ENCODE measurements around the gene KCNN3.
A peak's percentile ranks its signal among the peaks of the same experiment; 100 is the strongest.
"Not testable (repeated sequence)": the region's sequence is repeated elsewhere in the genome, so short reads cannot be mapped to it uniquely, and the experiment has no call there.

KCNN3 gene

DNA sequence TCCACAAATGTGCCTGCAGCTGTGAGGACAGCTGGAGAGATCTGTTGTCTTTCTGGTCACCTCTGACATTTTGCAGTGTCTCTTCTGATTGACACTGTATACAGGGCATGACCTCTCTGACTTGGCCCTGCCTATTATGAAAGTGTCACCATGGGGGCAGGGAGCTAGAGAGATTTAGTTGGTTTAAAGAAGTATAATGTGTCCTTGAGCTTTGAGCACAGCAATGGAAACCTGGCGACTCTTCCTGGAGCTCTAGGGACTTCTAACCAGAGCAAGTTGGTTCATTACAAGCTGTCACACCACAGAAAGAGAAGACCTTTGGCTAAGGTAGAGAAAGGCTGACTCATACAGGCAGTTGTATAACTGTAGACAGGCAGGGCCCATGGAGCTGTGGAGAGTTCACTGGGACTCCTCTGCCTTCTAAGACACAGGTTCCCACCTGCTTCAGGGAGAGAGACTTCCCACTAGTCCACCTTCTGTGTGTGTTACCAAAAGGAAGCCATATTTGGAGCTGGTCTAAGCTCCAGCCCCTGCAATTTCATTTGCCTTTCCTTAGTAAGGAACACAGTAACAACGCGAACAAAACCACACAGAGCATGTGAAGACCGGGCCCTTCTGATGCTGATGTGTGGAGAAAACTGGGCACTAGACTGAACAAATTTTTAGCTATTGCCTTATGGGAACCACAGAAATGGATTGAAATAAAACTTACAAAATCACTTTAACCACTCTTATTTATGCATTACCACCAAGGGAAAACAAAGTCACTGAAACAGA, 171.6 kb downstream of the KCNN3 start:
- no peak for DNase-seq (ENCODE audit: low read depth)

DNA sequence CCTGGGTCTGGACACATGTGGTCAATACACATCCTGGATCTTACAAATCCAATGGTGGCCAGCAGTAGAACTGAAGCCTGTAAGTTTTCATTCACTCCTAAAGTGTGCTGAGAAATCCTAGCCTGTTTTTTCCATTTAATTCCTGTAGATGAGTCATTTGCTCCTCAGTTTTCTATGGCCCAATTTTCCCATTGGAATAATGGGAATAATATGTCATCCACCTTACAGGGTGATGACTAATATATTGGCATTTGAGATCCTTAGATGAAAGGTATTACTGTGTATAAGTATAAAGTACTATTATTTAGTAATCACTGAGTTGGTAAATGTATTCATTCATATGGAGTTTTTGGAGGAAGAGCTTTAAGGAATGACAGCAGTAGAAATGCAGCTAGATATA, 172.4 kb downstream of the KCNN3 start:
- DNase-seq (ENCODE audit: low read depth), result no peak

DNA sequence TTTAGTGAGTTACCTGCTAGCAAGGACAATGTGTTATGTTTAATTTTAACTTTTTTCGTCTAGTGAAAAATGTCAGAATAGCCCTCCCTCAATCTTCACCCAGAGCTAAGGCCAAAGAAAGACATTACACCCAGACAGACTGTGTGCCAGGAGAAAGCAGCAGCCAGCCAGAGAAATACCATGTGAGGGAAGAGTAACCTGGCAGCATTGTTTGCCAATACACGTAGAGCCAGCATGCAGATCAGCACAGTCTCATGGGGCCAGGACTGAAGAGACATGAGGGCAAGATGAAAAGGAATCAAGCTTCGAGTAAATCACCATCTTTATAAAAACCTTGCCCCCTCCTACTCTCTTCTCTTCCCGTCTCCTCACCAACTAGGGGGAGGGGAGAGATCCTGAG, 173.6 kb downstream of the KCNN3 start:
- DNase-seq (ENCODE audit: low read depth), result no peak

DNA sequence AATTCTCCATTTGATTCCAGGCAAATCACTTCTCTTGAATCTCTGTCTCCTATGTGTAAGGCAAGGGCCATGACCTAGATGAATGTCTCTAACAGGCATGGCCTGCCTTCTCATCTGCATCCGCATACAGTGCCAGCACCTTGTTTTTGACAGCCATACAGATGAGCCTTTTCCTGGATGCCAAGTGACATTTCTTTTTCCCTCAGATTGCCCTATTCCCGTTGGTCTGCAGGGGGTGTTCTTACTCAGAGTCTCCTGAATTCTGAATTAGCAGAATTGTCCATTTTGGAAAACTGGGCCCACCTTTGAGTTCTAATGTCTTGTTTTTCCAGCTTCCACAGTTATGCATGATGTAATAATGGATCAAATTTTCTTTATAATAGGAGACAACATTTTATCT, 174.1 kb downstream of the KCNN3 start:
- DNase-seq (ENCODE audit: low read depth), result no peak

DNA sequence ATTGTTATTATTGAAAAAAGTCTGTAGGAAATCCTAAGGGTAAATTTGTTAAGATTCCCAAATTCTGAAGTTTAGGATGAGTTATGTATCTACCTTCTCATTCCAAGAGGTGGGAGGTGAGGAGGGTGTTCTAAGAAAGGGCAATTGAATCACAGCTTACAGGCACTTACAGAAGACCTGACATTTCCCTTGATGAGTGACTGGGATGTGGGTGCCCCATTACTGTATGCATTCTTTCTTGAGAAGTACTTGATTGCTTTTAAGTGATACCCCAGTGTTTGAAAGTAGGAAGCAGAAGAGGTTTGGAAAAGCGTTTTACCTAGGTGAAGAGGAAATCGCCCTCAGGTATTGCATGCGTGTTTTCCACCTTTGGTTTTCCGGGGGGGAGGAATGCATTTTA, 175.1 kb downstream of the KCNN3 start:
- no peak for DNase-seq (ENCODE audit: low read depth)

DNA sequence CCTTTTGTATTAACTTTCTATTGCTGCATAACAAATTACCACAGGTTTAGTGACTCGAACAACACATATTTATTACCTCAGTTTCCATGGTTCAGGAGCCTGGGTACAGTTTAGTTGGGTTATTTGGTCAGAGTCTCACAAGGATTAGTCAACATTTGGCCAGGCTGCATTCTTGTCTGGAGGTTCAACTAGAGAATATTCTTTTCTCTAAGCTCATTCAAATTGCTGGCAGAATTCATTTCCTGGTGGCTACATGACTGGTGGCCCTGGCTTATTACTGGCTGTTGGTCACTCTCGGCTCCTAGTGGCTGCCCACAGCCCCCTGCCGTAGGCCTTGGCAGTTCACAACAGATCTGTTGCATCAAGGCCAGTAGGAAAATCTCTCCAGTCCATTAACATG, 181.0 kb downstream of the KCNN3 start:
- DNase-seq (ENCODE audit: low read depth), result no peak

DNA sequence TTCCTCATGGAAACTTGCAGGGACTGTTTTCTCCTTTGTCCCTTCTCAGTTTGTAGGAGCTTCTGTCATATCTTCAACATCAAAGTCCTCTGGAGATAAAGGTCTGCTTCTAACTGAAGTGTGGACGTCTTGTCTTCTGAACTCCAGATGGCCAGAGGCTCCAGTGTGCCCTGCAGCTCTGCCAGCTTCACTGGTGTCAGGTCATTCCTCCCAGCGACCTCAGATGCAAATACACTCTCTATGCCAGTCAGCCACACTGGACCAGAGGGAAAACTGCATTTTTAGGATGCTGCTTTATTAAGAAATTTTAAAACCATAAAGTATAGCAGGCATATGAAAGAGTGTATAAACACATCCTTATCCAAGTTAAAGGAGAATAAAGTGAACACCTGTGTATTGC, 183.6 kb downstream of the KCNN3 start:
- DNase-seq (ENCODE audit: low read depth), result no peak

DNA sequence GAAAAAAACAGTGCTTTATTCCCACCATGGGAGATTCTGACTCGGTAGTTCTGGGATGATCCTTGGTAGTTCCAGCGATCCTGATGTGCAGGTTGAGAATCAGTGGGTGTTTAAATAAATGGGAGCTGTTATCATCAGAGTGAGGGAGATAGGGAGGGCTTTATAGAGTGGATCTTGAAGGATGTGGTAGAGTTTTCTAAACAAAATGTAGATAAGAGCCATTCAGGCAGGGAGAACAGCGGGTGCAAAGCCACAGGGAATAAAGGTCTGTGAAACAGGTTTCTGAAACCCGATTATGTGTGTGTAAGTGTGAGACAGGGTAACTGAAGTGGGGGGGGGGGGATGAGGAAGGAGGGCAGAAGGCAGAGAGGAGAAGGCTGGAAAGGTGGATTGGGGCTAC, 186.3 kb downstream of the KCNN3 start:
- DNase-seq (ENCODE audit: low read depth), result no peak

DNA sequence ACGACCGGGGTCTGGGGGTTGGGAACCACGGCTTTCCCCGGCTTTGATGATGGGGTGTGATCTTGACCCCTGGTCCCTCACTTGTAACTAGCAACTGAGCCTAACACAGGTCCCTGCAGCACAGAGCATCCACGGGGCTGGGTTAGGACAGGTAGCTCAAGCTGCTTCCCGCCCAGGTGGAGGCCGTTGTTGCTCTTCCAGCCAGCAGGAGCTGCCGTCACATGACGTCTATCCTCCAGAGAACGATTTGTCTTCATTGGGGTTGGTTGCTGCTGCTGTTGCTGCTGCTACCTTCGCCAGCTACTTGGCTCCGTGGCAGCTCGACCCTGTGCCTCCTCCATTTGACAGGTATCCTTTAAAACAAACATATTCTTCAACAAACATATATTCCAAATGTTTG, 187.8 kb downstream of the KCNN3 start:
- no peak for DNase-seq (ENCODE audit: low read depth)

DNA sequence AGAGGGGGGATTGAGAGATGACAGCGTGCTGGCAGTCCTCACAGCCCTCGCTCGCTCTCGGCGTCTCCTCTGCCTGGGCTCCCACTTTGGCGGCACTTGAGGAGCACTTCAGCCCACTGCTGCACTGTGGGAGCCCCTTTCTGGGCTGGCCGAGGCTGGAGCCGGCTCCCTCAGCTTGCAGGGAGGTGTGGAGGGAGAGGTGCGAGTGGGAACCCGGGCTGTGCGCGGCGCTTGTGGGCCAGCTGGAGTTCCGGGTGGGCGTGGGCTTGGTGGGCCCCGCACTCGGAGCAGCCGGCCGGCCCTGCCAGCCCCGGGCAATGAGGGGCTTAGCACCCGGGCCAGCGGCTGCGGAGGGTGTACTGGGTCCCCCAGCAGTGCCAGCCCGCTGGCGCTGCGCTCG, 192.2 kb downstream of the KCNN3 start:
- not testable (repeated sequence) for DNase-seq (ENCODE audit: low read depth)

DNA sequence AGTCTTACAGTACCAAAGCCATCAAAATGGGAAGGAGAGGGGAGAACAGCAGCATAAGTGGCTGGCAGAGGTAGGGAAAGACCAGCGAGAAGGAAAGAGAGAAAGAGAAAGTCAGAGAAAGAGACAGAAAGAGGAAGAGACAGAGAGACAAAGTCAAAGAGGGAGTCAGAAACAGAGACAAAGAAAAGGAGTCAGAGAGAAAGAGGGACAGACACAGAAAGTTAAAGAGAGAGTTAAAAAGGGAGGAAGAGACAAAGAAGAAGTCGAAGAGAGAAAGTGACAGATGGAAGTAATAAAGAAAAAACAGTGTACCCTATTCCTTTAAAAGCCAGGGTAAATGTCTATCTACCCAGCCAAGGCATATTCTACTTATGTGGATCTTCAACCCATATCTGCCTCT, 193.2 kb downstream of the KCNN3 start:
- DNase-seq (ENCODE audit: low read depth), result not testable (repeated sequence)

DNA sequence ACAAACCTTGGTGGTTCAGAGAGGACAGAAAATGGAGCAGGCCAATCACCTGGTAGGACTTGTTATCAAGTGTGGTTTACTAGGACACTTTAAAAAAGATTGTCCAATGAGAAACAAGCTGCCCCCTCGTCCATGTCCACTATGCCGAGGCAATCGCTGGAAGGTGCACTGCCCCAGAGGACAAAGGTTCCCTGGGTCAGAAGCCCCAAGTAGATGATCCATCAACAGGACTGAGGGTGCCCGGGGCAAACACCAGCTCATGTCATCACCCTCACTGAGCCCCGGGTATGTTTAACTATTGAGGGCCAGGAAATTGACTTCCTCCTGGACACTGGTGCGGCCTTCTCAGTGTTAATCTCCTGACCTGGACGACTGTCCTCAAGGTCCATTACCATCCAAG, 195.6 kb downstream of the KCNN3 start:
- not testable (repeated sequence) for DNase-seq (ENCODE audit: low read depth)

DNA sequence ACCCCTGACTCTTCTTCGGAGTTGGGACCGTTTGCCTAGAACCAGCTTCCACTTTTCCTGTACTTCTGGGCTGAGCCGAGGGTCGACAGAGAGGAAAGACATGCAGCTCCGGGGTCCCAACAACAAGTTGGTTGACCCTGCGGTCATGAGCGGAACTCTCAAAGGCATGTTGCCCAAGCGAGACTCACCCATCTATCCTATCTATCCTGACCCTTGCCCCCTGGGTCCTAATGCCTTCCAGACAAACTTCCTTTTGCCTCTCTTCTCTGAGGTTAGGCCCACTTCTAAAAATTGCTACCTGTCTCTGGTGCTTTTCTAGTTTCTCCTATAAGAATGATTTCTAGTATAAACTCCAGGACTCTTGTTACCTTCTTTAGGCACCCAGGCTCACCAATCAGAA, 197.8 kb downstream of the KCNN3 start:
- DNase-seq (ENCODE audit: low read depth), result not testable (repeated sequence)

DNA sequence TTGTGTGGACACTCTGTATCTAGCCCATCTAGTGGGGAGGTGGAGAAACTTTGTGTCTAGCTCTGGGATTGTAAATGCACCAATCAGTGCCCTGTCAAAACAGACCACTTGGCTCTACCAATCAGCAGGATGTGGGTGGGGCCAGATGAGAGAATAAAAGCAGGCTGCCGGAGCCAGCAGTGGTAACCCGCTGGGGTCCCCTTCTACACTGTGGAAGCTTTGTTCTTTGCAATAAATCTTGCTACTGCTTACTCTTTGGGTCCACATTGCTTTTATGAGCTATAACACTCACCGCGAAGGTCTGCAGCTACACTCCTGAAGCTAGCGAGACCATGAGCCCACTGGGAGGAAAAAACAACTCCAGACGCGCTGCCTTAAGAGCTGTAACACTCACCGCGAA, 198.7 kb downstream of the KCNN3 start:
- not testable (repeated sequence) for DNase-seq (ENCODE audit: low read depth)

DNA sequence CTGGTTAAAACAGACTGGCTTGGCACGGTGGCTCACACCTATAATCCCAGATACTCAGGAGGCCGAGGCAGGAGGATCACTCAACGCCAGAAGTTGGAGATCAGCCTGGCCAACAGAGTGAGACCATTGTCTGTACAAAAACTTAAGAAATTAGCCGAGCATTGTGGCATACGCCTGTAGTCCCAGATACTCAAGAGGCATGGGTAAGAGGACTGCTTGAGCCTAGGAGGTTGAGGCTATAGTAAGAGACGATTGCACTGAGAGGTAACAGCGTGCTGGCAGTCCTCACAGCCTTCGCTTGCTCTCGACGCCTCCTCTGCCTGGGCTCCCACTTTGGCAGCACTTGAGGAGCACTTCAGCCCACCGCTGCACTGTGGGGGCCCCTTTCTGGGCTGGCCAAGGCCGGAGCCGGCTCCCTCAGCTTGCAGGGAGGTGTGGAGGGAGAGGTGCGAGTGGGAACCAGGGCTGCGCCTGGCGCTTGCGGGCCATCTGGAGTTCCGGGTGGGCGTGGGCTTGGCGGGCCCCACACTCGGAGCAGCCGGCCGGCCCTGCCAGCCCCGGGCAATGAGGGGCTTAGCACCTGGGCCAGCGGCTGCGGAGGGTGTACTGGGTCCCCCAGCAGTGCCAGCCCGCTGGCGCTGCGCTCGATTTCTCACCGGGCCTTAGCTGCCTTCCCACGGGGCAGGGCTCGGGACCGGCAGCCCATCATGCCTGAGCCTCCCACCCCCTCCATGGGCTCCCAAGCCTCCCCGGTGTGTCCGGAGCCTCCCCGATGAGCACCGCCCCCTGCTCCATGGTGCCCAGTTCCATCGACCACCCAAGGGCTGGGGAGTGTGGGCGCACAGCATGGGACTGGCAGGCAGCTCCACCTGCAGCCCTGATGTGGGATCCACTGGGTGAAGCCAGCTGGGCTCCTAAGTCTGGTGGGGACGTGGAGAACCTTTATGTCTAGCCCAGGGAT, 199.5 kb downstream of the KCNN3 start:
- DNase-seq (ENCODE audit: low read depth), result not testable (repeated sequence)

DNA sequence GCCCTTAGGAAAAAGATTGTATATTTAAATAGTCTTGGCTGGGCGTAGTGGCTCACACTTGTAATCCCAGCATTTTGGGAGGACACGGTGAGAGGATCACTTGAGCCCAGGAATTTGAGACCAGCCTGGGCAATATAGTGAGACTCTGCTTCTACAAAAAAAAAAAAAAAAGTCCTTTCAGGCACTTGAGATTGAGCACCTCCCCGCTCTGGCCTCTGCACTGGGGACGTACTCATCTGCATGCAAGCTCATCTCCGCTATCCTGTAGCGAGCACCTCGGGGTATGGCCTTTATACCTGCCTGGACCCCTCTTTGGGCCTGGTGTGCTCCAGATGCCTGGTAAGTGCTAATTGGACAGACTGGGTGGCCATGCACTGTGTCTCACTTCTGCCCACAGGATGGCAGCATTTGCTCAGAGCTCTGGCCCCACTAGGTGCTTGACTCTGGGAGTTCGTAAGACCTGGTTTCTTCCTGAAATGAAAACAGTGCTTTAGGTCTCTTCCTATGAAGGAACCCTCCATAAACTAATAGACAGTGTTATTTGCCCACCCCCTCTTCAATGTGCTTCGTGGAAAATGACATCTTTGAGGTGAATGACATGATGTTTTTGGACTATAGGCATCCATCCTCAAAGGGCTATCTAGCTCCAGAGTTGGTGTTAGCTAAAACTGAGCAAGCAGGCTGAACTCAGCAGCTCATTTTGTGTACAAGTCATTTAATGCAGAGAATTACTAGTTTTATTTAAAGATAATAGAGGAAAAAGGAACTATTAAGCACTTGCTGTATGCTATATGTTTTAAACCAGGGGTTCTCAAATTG, 200.4 kb downstream of the KCNN3 start:
- DNase-seq (ENCODE audit: low read depth), result peak; percentile 54

DNA sequence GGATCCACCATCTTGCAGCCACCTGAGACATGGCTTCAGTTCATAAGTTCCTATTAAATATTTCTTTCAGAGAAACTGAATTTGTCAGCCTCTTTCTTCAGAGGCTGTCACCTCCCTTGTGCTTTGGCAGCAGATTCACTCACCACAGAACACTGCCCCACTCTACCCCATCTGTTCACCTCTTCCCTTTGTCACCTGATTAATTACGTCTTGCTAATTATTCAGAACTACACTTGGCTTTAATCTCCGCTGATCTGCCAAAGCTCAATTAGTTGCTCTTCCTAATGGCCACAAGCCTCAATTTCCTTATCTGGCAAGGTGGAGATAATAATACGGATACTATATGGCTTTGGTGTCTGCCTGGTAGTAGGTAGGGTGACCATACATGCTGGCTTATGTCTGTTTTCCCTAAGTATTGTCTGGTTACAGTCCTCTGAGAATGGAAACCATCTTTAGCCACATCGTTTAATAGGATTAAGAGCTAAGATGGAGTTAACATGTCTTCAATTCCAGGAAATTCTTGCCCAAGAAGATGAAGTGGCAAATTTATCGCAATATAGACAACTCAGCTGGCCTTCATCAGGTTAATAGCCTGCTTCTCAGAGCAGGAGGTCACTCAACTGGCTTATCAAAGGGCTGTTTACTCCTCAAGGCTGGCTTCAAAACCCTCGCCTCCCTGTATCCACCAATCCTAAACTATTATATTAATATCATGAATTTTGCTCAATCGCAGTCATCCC, 203.9 kb downstream of the KCNN3 start:
- no peak for DNase-seq (ENCODE audit: low read depth)

DNA sequence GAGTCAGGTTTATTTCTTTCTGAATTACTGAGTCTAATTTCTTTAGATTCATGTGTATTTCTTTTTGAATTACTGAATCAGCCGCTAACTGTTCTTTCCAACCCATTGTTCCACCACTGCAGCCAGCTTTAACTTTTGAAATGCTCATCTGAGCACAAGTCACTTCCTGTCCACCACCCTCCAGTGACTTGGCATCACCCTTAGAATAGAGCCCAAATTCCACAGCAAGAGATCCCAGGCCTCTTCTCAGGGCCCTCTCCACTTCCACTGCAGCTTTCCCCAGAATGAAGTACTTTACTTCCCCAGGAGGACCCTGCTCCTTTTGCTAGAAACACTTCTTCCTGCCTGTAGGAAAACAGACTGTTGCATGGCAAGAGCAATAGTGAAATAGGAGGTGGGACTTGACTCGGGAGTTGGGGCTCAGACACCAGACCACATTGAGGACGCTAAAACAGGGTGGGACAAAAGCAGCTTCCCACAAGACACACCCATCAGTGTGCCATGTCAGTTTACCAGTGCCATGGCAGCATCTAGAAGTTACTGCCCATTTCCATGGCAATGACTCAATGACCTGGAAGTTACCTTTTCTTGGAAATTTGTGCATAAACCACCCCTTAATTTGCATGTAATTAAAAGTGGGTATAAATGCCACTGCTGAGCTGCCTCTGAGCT, 205.6 kb downstream of the KCNN3 start:
- DNase-seq (ENCODE audit: low read depth), result no peak

DNA sequence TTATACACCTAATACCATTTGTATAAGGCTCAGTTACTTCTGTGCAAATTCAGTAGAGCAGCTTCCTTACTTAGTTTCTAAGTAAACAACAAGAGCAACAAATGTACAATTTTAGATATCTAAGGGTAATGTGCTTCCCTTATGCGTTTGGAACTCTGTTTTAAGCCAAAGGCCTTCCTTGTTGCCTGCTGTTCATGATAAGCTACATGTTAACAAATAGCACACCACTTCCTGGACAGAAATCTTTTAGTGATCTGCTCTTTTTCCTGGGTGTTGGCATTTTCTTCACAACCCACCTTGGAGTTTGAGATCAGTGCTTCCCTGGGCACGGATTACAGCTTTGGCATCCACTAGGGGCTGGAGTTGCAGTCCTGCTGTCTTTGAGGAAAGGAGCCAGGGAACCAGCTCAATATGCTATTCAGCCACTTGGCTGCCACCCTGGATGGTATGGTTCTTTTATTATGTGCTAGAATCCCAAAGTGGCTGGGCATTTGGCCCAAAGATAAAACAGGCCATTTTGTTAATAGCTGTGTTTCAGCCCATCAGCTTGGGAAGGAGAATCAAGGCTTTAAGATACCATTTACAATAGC, 206.5 kb downstream of the KCNN3 start:
- no peak for DNase-seq (ENCODE audit: low read depth)

DNA sequence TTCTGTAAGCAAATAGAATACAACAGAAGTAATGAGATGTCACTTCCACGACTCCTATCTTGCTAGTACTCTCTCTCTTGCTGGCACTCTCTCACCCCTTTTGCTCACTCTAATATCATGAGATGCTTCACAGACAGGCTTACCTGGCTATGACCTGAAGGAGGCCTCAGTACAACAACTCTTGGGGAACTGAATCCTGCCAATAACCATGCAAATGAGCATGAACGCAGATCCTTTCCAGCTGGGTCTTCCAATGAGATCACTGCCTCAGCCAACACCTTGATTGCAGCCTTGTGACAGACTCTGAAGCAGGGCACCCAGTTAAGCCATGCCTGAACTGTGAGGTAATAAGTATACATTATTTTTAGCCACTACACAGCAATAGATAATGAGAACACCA, 209.0 kb downstream of the KCNN3 start:
- DNase-seq (ENCODE audit: low read depth), result no peak

All from non-pigmented ciliary epithelial cell (primary cell).